Measurements from ENCODE around the gene PTPRE. TPM values are rescaled to one million over a fixed set of nuclear protein-coding genes. Genes with fewer than 3 reads are reported as not detected.

The PTPRE gene
- total RNA-seq, 2 experiments from 2014 or later = 19.9 to 22.3 TPM

DNA sequence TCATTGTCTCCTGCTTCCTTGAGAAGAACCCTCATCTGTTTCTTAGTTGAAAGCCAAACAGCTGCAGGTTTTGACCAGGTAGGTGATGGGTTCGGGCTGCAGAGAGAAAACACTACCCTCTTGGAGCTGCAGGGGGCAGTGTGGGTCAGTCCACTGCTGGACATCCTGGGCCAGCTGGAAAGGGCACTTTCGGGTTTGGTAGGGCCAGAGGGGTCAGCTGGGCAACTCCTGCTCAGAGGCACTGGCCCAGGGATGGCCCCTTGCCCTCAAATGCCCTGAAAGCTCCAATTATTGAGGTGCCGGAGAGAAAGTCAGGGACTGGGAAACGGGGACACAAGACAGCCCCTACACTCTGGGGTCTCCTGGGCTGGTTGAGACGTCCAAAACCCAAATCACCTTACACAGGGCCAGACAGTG, 128.7 kb downstream of the PTPRE start:
- TF ChIP-seq, protein P1, sequence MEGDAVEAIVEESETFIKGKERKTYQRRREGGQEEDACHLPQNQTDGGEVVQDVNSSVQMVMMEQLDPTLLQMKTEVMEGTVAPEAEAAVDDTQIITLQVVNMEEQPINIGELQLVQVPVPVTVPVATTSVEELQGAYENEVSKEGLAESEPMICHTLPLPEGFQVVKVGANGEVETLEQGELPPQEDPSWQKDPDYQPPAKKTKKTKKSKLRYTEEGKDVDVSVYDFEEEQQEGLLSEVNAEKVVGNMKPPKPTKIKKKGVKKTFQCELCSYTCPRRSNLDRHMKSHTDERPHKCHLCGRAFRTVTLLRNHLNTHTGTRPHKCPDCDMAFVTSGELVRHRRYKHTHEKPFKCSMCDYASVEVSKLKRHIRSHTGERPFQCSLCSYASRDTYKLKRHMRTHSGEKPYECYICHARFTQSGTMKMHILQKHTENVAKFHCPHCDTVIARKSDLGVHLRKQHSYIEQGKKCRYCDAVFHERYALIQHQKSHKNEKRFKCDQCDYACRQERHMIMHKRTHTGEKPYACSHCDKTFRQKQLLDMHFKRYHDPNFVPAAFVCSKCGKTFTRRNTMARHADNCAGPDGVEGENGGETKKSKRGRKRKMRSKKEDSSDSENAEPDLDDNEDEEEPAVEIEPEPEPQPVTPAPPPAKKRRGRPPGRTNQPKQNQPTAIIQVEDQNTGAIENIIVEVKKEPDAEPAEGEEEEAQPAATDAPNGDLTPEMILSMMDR (IDR thresholded peaks at IDR 0.05) = peak; percentile 89
- H3K27me3 Mint-ChIP-seq = no peaks in the 10 kb centered on the region
- no peak overlapping the region for H3K27ac Mint-ChIP-seq
- no peak overlapping the region for H3K4me3 Mint-ChIP-seq
- H3K4me1 Mint-ChIP-seq (ENCODE audit: low read depth) = peaks cover 10% of the 10 kb centered on the region
- ChIA-PET CTCF (interaction anchor here (0.7 to 5.4 kb wide), 32 partner anchors 8 to 152 kb away, joined by 3 to 179 read pairs (median 8); partner anchors contain the start of gene PTPRE), POLR2A (interaction anchor here (0.9 to 1.2 kb wide), 2 partner anchors 27 to 36 kb away, joined by 3 read pairs; no protein-coding TSS in a partner anchor)
- H3K9me3 Mint-ChIP-seq = no peaks in the 10 kb centered on the region
- intact Hi-C loops (cut with micrococcal nuclease) = loop anchor here (1.0 kb wide), 1 partner anchor 34 kb away; no protein-coding TSS in a partner anchor
- ATAC-seq = peak; percentile 94
- peak; percentile 80 for DNase-seq
- H3K36me3 Mint-ChIP-seq (ENCODE audit: low read depth) = no peaks in the 10 kb centered on the region

DNA sequence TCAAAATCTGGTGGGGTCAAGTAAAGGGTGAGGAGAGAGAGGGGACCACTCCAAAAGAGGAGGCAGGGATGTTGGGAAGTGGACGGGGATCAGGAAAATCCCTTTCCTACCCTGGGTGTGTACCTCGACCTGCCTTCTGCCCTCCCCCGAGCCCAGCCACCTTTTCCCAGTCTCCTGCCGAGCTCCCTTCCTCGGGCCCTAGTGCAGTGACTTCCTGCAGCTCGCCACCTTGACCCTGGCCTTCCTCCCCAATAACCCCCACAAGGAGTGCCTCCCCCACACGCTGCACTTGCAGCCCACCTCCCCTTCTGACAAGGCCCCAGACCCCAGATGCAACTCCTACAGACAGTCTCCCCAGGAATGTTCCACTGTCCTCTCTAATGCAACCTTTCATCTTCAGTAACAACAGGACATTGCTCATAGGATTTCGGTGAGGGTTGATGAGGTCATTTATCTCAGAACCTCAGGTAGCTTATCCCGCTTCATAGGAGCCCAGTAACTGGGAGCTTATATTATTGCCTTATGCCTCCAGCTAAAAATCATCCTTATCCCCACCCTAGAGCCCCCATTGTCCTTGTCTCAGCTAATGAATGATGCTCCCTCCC, 129.2 kb downstream of the PTPRE start:
- DNase-seq = no peak
- POLR2A ChIA-PET = interaction anchor here (1.2 kb wide), 3 partner anchors 9 to 29 kb away, joined by 3 to 4 read pairs (median 3); no protein-coding TSS in a partner anchor
- Mint-ChIP-seq H3K4me1 (ENCODE audit: low read depth) (peaks cover 10% of the 10 kb centered on the region), H3K9me3 (no peaks in the 10 kb centered on the region), H3K27ac (no peak overlapping the region), H3K27me3 (no peaks in the 10 kb centered on the region), H3K4me3 (no peak overlapping the region), H3K36me3 (ENCODE audit: low read depth) (no peaks in the 10 kb centered on the region)
- intact Hi-C loops (cut with micrococcal nuclease) = no loop called here
- TF ChIP-seq, protein P1 (IDR thresholded peaks at IDR 0.05) = no peak
- CTCF ChIA-PET = interaction anchor here (1.0 to 5.4 kb wide), 26 partner anchors 9 to 130 kb away, joined by 3 to 179 read pairs (median 10); partner anchors contain the start of gene PTPRE
- ATAC-seq = no peak

DNA sequence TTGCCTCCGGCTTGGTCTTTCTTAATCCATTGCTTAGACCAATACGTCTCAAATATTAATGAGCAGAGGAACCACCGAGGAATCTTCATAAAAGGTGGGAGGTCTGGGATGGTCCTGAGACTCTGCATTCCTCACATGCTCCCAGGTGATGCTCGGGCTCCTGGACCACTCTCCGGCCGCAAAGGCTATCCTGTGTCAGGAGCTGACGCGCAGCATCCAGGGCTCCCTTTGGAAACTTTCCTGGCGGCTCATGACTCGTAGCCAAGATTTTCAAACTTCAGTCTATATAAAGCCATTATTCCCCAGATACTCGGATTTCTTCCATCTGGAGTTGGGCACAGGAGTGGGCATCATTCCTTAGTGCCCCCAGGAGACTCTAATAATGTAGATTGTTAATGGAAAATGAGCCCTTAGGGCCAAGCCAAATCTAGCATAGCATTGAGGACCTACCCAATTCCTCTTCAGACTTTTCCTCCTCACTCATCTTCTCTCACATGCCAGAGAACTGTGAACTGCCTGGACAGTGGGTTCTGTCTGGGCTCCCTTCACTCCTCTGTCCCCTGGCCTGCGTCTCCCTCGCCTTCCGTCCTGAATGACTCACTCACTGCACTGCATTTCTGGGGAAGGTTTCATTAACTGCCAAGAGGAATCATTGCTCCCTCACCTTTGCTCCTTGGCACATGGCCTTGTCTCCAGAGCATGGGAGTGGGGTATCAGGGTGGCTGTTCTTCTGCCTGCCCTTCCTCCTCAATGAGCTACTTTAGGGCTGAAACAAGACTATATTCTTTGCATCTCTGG, 130.0 kb downstream of the PTPRE start:
- TF ChIP-seq, protein P1 (IDR thresholded peaks at IDR 0.05) = no peak
- DNase-seq (no peak), ATAC-seq (no peak)
- H3K4me1 Mint-ChIP-seq (ENCODE audit: low read depth) = peaks cover 10% of the 10 kb centered on the region
- H3K36me3 Mint-ChIP-seq (ENCODE audit: low read depth) = no peaks in the 10 kb centered on the region
- ChIA-PET POLR2A (interaction anchor here (1.2 to 1.4 kb wide), 3 partner anchors 8 to 28 kb away, joined by 3 to 4 read pairs (median 3); no protein-coding TSS in a partner anchor), CTCF (interaction anchor here (1.1 to 5.4 kb wide), 17 partner anchors 10 to 130 kb away, joined by 3 to 179 read pairs (median 17); partner anchors contain the start of gene PTPRE)
- no peaks in the 10 kb centered on the region for H3K9me3 Mint-ChIP-seq
- no peaks in the 10 kb centered on the region for H3K27me3 Mint-ChIP-seq
- H3K27ac Mint-ChIP-seq = no peak overlapping the region
- intact Hi-C loops (cut with micrococcal nuclease) = no loop called here
- H3K4me3 Mint-ChIP-seq = no peak overlapping the region

DNA sequence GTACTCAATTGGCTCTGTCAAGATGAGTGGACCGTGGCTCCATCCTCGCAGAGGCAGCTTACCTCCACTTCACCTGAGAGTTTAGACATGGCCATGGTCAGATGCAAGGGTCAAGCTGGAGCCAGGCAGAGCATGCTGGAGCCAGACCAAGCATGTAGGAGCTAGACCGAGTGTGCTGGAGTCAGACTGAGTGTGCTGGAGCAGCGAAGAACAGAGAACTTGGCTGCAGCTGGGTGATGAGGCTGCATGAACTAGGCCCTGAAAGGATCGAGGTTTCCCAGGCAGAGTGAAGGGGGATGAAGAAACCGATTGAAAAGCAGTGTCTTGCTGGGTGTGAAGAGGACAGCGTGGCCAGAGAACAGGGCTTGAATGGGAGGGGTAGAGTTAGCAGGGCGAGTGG, 133.2 kb downstream of the PTPRE start:
- Mint-ChIP-seq H3K9me3 (no peaks in the 10 kb centered on the region), H3K27me3 (no peaks in the 10 kb centered on the region), H3K4me3 (no peak overlapping the region), H3K36me3 (ENCODE audit: low read depth) (no peaks in the 10 kb centered on the region), H3K4me1 (ENCODE audit: low read depth) (peaks cover 15% of the 10 kb centered on the region), H3K27ac (no peak overlapping the region)
- CTCF ChIA-PET = interaction anchor here (2.9 kb wide), 1 partner anchor 30 kb away, joined by 8 read pairs; no protein-coding TSS in a partner anchor
- POLR2A ChIA-PET = no interaction called here
- intact Hi-C loops (cut with micrococcal nuclease) = no loop called here
- ATAC-seq = no peak
- TF ChIP-seq, protein P1 (IDR thresholded peaks at IDR 0.05) = no peak
- no peak for DNase-seq

All from activated CD8-positive, alpha-beta T cell treated with anti-CD3 and anti-CD28 coated beads for 36 hours (primary cell).